TTC549 (cell line): ENCODE data around the gene BBS1.

Source experiments
- FAIRE-seq: peaks from 2 replicates; lab custom pipeline; 2012; peaks lifted over from hg19 to GRCh38; lab: Jason Lieb, UNC

Gene BBS1

GRCh38 chr11:66477263-66478201 is 32.9 kb upstream of the BBS1 start:
- FAIRE-seq: no peak

GRCh38 chr11:66478729-66479393 is 31.6 kb upstream of the BBS1 start:
- FAIRE-seq: no peak

- no peak for FAIRE-seq
These were observed 30.9 kb upstream of the BBS1 start for GRCh38 chr11:66479394-66480116.

GRCh38 chr11:66480117-66480938 is 30.1 kb upstream of the BBS1 start, which contains the start of gene DPP3:
DPP3 (plus strand) TSS chr11:66480434; CDS start chr11:66482201, 1,767 bp downstream.
- no peak for FAIRE-seq

- FAIRE-seq: no peak
These were observed 25.5 kb upstream of the BBS1 start for GRCh38 chr11:66484806-66485380.

GRCh38 chr11:66488957-66489356 is 21.5 kb upstream of the BBS1 start:
- no peak for FAIRE-seq

- no peak for FAIRE-seq
These were observed 20.8 kb upstream of the BBS1 start for GRCh38 chr11:66489636-66490035.

- no peak for FAIRE-seq
These were observed 19.0 kb upstream of the BBS1 start for GRCh38 chr11:66491315-66491935.

- FAIRE-seq: no peak
These were observed 18.1 kb upstream of the BBS1 start for GRCh38 chr11:66492161-66492865.

- no peak for FAIRE-seq
These were observed 17.3 kb upstream of the BBS1 start for GRCh38 chr11:66493130-66493529.

- FAIRE-seq: no peak
These were observed 16.0 kb upstream of the BBS1 start for GRCh38 chr11:66494458-66494857.

- no peak for FAIRE-seq
These were observed 15.5 kb upstream of the BBS1 start for GRCh38 chr11:66494935-66495334.

- FAIRE-seq: no peak
These were observed 15.0 kb upstream of the BBS1 start for GRCh38 chr11:66495401-66495854.

- FAIRE-seq: no peak
These were observed 13.2 kb upstream of the BBS1 start for GRCh38 chr11:66497206-66497605.

- no peak for FAIRE-seq
These were observed 11.9 kb upstream of the BBS1 start for GRCh38 chr11:66498506-66498905.

GRCh38 chr11:66505276-66505816 is 5.1 kb upstream of the BBS1 start:
- FAIRE-seq: no peak

- FAIRE-seq: no peak
These were observed 1.3 kb upstream of the BBS1 start for GRCh38 chr11:66509131-66509561.

GRCh38 chr11:66510990-66511339 is 530 bp downstream of the BBS1 start:
- FAIRE-seq: no peak

GRCh38 chr11:66523611-66524010 is 13.2 kb downstream of the BBS1 start:
- no peak for FAIRE-seq
